IPS-11a (cell line): Measurements from ENCODE around the gene KLHDC10.
"Not testable (repeated sequence)": the region's sequence is repeated elsewhere in the genome, so short reads cannot be mapped to it uniquely, and the experiment has no call there.

Source experiments
- H3K4me3 ChIP-seq: one replicate; pipeline ENCODE4 v1.5.1; 2013; ENCODE audit warnings: low read depth, low read length, control low read depth

Gene KLHDC10

DNA sequence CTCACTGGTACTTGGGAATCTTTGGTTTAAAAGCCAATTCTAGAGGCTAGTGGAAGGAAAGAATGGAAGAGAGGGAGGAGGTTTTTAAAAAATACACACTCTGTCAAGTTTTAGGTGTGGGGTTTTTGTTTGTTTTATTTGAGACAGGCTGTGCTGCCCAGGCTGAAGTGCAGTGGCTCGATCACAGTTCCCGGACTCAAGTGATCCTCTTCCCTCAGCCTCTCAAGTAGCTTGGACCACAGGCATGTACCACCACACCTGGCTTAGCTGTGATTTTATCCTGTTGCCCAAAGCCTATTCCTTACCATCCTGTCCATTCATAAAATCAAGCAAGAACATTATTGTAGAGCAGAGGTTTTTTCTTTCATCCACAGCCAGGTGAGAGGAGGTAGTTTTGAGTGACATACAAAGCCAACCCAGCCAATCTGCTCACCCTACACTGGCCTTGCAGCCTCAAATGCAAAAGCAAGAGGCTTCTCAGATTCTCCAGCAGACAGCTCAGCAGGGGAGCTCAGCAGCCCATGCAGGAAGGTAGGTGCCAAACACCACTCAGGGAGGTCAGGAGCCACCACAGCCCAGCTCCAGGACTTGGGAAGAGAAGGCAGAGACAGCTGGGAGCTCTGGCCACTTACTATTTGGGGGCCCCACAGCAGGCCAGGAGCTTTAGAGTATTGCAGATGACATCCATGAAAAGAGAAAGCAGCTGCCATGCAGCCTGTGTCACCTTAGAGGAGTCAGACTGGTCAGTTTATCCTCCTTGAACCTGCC lies 69.0 kb downstream of the KLHDC10 start:
- no peak overlapping the region for H3K4me3 ChIP-seq

DNA sequence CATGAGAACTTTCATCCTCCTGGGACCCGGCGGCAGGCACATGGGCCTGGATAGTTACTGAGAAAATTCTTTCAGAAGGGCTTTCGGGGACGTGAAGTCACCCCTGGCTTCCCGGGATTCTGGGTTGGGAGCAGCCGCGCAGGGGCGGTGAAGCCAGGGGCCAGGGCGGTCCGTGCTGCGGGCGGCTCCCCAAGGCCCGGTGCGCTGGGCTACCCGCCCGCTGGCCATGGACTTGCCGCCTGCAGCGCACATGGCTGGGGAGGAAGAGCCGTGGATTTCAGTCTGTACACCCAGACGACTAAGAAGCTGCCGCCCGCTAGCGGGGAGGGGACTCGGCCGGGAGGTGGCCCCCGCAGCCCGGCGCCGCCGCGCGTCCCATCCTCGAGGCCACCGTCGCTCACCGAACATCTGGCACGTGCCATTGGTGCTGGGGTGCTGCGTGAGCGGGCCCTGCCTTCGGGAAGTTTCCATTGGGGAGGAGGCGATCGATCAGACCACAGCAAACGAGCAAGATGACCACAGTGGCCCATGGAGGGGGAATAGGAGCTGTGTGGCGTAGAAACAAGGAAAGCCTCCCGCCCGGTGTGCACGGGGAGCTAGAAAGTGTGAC lies 70.3 kb downstream of the KLHDC10 start:
- no peak overlapping the region for H3K4me3 ChIP-seq

DNA sequence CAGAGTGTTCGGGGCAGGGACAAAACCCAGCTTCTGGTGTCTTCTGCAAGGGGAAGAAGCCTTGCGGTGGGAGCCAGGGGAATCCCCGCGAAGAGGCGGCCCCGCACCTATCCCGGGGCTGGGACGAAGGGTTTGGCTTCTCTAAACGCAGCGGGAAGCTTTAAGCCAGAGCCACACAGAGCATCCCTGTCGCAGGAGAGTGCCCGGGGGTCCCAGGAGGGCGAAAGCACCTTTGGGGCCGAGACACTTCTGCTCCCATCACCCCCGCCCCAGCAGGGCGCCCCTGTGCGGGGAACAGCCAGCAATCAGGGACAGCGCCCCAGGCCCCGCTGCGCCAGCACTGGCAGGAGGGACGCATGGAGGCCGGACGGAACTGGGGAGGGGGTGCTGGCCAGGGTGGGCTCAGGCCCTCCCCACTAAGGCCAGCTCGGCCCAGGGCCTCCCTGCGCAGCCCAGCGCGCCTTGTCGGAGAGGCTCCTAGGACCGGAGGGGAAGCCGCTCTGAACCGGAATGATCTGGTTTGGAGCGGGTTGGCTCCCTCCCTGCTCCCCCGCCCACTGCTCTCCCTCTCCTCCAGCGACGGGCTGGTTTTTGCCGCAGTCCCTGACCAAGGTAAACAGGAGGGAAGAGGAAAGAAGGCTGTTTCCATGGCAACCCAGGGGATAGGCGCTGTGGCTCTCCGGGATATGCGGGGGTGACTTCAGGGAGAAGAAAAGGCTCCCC lies 71.0 kb downstream of the KLHDC10 start:
- H3K4me3 ChIP-seq: peak overlapping the region; percentile 17

DNA sequence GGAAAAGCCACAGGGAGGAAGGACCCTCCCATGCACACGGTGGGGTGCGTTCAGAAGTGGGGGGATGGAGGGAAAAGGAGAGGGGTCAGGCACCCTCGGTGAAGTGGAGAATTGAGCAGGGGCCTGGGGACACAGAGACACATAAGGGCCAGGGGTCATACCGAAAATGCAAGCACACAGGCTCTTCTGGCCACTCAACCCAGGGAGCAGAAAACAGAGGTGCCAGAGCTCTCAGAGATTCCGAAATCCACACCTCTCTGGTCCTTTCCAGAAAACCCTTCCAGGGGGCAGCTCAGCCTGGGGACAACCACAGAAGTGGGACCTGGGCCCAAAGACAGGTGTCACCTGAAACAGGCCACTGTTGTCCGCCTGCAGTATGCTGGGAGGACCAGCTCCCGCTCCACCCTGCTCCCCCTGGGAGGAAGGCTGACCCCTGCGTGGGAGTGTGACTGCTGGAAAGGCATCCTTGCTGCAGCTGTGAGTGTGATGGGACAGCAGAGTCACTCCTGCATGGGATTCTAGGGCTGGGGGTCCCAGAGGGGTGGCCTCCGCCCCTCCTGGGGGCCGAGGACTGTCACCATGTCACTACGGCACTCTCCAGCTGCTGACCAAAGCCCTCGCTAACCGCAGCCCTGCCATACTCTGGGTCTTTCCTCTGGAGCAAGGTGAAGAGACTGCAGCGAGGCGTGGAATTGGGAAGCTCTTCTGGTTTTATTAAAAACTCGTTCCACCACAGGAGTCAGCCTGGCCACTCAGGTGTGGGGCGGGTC lies 71.7 kb downstream of the KLHDC10 start:
- peak overlapping the region; percentile 13 for H3K4me3 ChIP-seq

DNA sequence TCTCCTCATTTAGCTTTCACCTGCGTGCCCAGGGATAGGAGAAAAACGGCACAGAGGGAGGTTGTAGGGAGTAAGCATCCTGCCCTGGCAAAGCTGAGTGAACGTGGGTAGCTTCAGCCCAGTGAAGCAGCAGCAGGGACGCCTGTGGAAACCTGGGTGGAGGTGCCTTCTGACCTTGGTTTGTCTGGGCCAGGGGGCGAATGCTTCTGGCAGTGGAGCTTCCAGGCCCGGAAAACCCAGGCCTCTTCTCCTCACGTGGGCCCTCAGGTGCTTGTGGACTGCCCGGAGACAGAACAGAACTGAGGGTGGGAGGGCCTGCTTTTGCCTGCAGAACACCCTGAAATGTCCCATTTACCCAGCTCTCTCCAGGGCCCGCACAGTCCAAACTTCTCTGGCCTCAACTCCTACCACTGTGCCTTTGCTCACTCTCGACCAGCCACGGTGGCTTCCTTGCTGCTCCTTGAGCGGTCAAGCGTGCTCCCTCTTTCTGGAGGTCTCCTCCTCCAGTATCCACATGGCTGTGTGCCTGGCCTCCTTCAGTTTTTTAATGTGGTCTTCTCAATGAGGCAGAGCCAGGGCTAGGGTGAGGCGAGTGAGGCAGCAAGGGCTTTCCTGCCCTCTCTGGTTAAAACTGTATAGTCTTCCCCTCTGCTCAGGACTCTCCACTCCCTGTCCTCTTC lies 72.5 kb downstream of the KLHDC10 start:
- H3K4me3 ChIP-seq: no peak overlapping the region

DNA sequence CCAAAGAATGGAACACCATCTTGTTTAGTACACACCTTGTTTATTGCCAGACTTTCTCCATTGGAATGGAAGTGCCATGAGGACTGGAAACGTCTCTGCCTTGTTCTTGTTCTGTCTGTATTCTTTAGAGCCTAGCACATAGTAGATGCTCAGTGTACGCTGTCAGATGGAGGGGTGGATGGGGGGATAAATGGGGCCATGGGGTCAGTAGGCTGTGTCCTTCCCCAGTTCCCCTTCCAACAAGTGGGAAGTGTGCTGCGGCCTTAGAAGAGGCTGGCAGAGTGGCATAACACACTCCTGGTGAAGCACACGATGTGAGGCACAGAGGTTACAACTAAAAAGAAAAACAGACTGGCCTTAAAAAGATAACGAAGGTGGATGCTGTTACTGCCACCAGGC lies 73.0 kb downstream of the KLHDC10 start:
- no peak overlapping the region for H3K4me3 ChIP-seq

DNA sequence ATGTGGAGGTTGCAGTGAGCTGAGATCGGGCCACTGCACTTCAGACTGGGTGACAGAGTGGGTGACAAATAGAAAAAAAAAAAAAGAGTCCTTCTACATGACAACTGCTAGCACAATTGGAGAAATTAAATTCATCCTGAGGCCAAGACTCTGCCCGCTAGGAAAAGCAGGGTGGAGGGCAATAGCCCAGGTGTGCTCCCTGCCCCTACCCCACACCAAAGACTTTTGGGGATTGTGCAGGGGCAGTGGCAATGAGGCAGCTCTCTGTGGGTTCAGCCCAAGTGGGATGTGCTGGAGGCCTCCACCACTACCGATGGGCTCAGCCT lies 73.6 kb downstream of the KLHDC10 start:
- H3K4me3 ChIP-seq: no peak overlapping the region

DNA sequence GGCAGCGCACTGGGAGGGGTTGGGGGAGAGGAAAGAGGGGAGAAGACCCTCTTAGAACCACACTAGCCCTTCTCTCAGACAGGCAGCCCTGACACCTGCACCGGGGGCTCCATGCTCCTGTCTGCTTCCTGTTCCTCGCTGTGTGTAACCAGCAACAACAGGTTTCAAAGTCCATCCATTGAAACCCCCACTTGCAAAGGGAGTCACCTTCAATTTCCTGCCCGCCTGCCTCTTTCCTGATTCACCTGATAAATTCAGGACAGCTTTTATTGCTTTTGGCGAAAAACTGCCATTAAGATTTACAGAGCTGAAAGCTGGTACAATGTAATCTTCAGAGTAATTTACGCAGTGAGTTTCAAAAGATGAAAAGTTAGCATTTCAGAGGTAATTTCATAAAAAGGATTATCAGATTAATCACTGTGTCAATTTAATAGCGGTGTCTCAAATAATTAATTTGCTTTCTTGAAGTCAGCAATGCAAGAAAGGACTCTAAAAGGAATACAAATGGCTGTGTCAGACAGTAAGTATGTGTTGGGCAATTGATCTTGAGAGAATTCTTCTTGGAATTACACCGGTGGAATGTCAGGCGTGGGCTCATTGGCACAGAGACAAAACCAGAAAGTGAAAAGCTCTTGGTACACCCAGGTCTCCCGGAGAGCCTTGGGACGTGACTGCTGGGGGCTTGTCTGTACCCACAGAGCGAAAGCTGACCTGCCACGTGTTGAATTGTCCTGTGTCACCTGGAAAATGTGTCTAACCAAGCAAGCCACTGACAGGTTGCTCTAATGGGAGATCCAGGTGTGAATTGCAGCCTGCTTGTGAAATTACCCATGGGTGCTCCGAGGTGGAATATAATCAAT lies 74.2 kb downstream of the KLHDC10 start:
- no peak overlapping the region for H3K4me3 ChIP-seq

DNA sequence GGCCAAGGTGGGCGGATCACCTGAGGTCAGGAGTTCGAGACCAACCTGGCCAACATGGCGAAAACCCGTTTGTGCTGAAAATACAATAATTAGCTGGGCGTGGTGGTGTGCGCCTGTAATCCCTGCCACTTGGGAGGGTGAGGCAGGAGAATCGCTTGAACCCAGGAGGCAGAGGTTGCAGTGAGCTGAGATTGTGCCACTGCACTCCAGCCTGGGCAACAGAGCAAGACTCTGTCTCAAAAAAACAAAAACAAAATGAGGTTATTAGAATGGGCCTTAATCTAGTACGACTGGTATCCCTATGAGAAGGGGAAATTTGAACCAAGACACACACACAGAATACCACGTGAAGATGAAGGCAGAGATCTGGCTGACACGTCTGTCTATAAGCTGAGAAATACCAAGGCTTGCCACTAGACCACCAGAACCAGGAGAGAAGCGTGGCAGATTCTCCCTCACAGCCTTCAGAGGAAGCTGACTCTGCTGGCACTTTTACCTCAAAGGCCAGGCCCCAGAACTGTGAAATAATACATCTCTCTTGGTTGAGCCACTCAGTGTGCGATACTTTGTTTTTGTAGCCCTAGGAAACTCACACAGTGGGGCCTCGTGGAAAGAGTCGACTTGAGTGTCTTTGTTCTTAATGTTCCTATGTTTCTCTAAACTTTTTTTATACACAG lies 75.2 kb downstream of the KLHDC10 start:
- no peak overlapping the region for H3K4me3 ChIP-seq

DNA sequence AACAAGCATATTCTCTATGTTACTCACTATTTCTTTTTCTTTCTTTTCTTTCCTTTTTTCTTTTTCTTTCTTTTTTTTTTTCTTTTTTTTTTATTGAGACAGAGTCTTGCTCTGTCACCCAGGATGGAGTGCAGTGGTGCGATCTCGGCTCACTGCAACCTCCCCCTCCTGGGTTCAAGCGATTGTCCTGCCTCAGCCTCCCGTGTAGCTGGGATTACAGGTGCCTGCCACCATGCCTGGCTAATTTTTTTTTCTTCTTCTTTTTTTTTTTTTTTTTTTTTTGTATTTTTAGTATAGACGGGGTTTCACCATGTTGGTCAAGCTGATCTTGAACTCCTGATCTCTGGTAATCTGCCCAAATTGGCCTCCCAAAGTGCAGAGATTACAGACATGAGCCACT lies 75.8 kb downstream of the KLHDC10 start:
- H3K4me3 ChIP-seq: not testable (repeated sequence)

DNA sequence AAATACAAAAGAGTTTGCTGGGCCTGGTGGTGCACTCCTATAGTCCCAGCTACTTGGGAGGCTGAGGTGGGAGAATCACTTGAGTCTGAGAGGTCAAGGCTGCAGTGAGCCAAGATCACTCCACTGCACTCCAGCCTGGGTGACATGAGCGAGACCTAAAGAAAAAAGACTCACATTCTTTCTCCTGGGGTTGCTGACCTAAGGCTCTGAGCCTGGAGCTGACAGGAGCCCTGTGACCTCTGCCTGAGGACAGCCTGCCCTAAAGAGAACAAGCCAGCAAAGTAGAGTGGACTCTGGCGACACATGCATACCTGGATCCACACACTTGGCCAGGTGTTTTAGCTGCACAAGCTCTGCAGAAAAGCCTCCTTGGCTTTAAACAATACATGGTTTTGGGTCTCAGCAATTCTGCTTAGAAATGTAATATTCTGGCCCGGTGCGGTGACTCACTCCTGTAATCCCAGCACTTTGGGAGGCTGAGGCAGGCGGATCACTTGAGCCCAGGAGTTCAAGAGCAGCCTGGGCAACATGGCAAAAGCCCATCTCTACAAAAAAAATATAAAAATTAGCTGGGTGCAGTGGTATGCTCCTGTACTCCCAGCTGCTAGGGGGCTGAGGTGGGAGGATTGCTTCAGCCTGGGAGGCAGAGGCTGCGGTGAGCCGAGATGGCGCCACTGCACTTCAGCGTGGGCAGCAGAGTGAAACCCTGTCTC lies 76.5 kb downstream of the KLHDC10 start:
- no peak overlapping the region for H3K4me3 ChIP-seq

DNA sequence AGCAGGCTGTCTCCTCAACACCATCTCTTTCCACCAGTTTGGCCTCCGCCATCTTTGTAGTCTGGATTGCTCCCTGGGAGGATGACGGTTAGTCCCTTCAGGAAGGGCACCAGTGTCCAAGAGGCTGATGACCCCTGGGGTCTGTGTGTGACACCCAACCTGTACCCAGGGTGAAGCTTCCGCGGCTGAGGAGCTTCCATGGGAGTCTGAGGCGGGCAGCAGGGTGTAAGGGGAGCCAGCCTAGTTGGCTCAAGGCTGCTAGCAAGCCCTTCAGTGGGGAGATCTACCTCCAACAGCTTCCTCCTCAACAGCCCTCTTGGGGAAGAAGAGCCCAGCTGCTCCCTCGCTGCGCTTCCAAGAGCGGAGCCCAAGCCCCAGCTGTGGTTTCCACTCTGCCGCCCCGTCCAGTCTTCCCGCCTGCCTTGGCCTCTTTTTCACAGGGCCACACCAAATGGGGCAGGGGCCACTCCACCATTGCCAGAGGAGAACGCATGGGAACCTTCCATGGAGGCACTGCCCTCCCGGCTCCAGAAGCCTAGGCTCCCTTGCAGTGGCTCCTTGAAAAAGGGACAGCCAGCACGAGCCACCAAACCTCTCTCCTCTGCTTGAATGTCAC lies 77.5 kb downstream of the KLHDC10 start:
- H3K4me3 ChIP-seq: no peak overlapping the region

DNA sequence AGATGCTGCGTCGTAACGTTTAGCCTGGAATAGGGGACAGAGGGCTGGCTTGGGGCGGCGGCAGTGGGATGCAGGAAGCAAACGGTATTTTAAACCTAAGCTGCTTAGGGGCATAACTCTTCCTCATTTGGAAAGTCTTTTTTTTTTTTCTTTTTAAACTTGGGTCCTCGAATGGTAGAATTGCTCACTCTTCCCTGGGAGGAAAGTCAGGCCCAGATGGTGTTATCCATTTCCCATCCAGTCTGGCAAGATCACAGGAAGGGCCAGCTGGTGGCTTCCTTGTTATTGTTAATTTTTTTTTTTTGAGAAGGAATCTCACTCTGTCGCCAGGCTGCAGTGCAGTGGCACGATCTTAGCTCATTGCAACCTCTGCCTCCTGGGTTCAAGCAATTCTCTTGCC lies 78.2 kb downstream of the KLHDC10 start:
- no peak overlapping the region for H3K4me3 ChIP-seq

DNA sequence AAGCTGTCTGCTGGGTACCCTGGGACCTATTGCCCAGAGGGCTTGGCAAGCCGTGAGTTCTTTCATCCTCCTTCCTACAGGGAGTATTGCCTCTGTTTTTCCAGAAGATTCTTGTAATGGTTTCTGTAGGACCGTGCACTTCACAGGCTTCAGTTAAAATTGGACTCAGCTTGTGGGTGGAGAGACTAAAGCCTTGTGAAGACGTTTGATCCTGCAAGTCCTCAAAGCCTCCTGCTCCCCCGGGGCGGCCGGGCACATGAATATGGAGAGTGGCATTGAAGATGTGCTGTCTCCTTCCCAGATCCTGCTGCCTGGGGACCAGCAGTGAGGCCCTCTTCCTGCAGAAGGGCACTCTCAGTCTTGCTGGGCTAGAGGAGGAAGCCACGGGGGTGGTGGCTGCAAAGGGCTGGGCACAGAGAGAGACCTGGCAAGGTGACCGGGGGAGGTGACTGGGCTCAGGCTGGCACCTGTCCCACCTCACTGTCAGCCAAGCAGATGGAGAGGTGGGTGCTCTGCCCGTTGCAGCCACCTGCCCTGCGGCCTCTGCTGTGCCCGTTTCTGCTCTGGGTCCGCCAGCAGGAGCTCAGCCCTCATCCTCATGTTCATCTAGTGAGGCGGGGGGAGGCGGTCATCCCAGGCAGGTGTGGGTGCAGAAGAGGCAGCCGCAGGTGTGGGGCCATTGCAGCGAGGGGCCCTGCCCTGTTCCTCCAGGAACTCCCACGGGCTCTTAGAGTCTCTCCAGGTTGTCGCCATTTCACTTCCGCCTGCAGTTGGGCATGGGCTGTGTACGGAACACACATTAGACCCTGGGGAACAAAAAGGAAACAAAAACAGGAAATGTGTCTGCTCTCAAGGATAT lies 79.2 kb downstream of the KLHDC10 start:
- no peak overlapping the region for H3K4me3 ChIP-seq

DNA sequence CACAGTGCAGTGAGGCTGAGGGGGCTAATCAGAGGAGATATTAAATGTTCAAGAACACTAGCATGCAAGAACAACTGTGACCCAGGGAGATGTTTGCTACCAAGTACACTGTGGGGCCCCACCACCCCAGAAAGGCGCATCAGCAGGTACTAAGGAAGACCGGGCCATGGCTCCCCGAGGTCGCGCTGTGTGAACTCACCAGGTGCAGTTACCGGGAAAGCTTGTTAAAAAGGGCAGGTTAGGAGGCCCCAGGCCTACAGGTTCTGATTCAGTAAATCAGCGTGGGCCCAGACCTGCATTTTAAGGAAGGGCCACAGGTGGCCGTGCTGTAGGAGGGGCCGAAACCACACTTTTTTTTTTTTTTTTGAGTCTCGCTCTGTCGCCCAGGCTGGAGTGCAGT lies 80.3 kb downstream of the KLHDC10 start:
- H3K4me3 ChIP-seq: no peak overlapping the region

DNA sequence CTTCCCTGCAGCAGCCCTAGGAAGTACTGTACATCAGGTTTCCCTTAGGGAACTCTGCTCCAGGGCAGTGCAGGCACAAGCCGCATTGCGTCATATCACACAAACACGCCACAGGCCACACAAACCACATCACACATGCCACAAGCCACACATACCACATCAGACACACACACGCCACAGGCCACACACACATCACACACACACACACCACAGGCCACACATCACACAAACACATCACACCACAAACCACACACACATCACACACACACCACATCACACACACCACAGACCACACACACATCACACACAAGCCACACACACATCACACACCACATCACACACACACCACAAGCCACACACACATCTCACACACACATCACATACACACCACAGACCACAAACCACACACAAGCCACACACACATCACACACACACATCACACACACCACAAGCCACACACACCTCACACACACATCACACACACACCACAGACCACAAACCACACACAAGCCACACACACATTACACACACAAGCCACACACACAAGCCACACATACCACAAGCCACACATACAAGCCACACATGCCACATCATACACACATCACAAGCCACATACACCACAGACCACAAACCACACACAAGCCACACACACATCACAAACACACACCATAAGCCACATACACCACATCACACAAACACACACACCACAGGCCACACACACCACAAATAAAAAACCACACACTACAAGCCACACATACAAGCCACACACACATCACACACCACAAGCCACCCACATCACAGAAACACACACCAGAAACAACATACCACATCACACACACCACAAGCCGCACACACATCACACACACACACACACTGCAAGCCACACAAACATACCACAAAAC lies 81.5 kb downstream of the KLHDC10 start:
- H3K4me3 ChIP-seq: no peak overlapping the region
